ENCODE data around the gene OR1J1.

DNA sequence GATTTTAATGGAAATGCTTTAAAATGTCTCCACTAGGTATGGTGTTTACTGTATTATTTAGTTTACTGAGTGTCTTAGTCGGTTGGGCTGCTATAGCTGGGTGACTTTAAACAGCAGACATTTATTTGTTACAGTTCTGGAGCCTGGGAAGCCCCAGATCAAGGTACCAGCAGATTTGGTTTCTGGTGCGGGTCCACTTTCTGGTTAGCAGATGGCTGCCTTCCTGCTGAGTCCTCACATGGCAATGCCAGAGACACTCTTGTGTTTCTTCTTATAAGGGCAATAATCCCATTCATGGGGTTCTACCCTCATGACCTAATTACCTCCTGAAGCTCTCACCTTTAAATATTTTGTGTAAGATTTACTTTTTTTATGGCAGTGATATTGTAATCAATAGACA, 40.5 kb upstream of the OR1J1 start:
- TF ChIP-seq, protein P1, sequence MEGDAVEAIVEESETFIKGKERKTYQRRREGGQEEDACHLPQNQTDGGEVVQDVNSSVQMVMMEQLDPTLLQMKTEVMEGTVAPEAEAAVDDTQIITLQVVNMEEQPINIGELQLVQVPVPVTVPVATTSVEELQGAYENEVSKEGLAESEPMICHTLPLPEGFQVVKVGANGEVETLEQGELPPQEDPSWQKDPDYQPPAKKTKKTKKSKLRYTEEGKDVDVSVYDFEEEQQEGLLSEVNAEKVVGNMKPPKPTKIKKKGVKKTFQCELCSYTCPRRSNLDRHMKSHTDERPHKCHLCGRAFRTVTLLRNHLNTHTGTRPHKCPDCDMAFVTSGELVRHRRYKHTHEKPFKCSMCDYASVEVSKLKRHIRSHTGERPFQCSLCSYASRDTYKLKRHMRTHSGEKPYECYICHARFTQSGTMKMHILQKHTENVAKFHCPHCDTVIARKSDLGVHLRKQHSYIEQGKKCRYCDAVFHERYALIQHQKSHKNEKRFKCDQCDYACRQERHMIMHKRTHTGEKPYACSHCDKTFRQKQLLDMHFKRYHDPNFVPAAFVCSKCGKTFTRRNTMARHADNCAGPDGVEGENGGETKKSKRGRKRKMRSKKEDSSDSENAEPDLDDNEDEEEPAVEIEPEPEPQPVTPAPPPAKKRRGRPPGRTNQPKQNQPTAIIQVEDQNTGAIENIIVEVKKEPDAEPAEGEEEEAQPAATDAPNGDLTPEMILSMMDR (IDR thresholded peaks at IDR 0.05 in 8 of 11, conservative IDR thresholded peaks at IDR 0.05 in 3 of 11) = no peak
- TF ChIP-seq POLR2A (IDR thresholded peaks at IDR 0.05) = no peak
- no peak for TF ChIP-seq POLR2AphosphoS5 (IDR thresholded peaks at IDR 0.05)
